AG04450 (cell line): ENCODE data around the gene VPS52. TPM values are rescaled to one million over a fixed set of nuclear protein-coding genes. Genes with fewer than 3 reads are reported as not detected.

Experiments used
- CTCF ChIA-PET: fragments of 300-600, 350-600 bp; formaldehyde crosslinking; extraction: SDS; loops from one replicate; lab custom pipeline; 2022; ENCODE audit warnings: antibody characterized with exemption, inconsistent platforms; lab: Charles Lee
- POLR2A ChIA-PET: fragments of 350-600 bp; formaldehyde crosslinking; extraction: SDS; loops from one replicate; lab custom pipeline; 2021; ENCODE audit warnings: antibody characterized with exemption, inconsistent platforms; lab: Yijun Ruan, JAX
- DNase-seq: peaks from one replicate; pipeline ENCODE4 v3.0.0-alpha.2; 2011; ENCODE audit warnings: low read depth, low spot score
- H3K27ac ChIP-seq: one replicate; pipeline ENCODE4 v1.5.1; 2012; ENCODE audit warnings: low read depth, low read length, control low read depth
- H3K27me3 ChIP-seq: one replicate; pipeline ENCODE4 v1.6.0; 2012; ENCODE audit warnings: low read length; ENCODE audit not compliant: control insufficient read depth, insufficient read depth
- H3K4me3 ChIP-seq: 2 replicates; pipeline ENCODE4 v1.5.1; 2011; ENCODE audit warnings: mild to moderate bottlenecking, low read depth, low read length, control low read depth
- H3K9me3 ChIP-seq: 2 replicates; pipeline ENCODE4 v1.5.1; 2012; ENCODE audit warnings: low read length; ENCODE audit not compliant: control insufficient read depth, insufficient read depth
- polyA plus RNA-seq: library from polyadenylated mRNA; depleted of rRNA; stranded (reverse); fragments of >200 nt; gene quantifications from 2 replicates; pipeline ENCODE4 v1.2.3, GENCODE V29; 2011
- TF ChIP-seq, protein P1 (sequence below): IDR thresholded peaks from 2 replicates; pipeline ENCODE4 v1.5.1; 2011; ENCODE audit warnings: low read depth, low read length, control low read depth, inconsistent platforms

The VPS52 gene
- polyA plus RNA-seq, 1 experiment: 58.0 TPM

DNA sequence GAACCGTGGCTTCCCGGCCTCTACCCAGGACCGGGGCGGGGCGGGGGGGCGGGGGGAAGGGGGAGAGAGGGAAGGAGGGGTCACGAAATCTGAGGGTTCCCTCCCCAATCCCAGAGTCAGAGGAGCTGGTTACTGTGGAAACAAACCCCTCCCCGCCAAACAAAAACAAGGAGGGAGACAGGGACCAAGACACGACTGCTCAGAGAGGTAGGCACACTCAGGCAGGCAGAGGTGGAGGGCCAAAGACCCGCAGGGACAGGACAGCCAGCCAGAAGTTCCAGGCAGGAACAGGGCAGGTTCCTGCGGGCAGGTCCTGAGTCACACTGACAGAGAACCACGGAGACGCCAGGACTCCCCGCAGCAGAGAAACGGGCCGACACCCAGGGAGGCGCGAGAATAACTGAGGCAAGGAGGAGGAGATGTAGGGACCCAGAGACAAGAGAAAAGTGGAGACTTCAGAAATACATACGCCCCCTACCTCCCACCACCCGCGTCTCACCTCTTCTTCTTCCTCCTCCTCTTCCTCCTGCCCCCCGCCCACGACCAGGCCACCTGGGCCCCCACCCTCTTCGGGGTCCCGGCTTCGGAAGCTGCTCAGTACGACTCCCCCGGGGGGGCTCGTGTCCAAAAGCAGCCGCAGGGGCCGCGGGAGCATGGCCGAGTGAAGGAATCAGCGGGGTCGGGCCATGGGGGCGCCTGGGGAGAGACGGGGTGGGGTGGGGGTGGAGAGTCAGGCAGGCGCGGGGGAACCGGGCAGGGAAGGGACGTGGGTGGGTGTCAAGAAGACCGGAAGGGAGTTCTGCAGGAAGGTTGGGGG is 26.5 kb upstream of the VPS52 start:
- ChIA-PET POLR2A (interaction anchor here (1.0 to 2.6 kb wide), 4 partner anchors 9 to 21 kb away, joined by 3 to 11 read pairs (median 8); partner anchors contain the start of genes PFDN6, WDR46 and ZBTB22), CTCF (interaction anchor here (1.4 to 1.7 kb wide), 2 partner anchors 14 to 50 kb away, joined by 3 to 14 read pairs; partner anchors contain the start of gene TAPBP)
- Histone ChIP-seq H3K9me3 (no peaks in the 10 kb centered on the region; the same call in 1 of the 2 replicates), H3K27me3 (no peaks in the 10 kb centered on the region), H3K27ac (peak overlapping the region; percentile 68), H3K4me3 (peak overlapping the region; percentile 91)
- DNase-seq: no peak
- TF ChIP-seq, protein P1, sequence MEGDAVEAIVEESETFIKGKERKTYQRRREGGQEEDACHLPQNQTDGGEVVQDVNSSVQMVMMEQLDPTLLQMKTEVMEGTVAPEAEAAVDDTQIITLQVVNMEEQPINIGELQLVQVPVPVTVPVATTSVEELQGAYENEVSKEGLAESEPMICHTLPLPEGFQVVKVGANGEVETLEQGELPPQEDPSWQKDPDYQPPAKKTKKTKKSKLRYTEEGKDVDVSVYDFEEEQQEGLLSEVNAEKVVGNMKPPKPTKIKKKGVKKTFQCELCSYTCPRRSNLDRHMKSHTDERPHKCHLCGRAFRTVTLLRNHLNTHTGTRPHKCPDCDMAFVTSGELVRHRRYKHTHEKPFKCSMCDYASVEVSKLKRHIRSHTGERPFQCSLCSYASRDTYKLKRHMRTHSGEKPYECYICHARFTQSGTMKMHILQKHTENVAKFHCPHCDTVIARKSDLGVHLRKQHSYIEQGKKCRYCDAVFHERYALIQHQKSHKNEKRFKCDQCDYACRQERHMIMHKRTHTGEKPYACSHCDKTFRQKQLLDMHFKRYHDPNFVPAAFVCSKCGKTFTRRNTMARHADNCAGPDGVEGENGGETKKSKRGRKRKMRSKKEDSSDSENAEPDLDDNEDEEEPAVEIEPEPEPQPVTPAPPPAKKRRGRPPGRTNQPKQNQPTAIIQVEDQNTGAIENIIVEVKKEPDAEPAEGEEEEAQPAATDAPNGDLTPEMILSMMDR: no peak

DNA sequence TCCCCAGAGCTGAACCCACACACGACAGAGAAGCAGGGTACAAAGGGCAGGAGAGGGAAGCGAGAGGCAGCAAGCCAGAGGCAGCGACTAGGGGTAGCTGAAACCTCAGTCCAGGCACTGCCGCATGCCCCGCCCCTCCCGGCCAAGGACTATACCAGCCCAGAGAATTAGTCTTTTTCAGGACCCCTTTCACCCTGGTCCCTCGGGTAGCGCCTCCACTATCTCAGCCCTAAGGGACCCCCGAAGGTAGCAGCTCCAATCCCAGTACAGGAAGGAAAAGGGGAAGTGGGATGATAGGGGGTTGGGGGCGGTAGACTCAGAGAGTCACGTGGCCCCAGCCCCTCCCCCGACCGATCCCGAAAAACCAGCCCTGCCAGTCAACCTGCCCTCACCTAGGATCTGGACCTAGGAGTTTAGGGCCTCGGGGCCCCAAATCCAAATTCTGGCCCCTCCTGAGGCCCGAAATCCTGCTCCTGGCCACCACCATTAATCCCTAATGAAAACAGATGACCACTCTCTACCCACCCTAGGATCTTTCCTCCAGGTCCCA is 25.8 kb upstream of the VPS52 start:
- H3K4me3 ChIP-seq: peak overlapping the region; percentile 91
- no peaks in the 10 kb centered on the region; the same call in 1 of the 2 replicates for H3K9me3 ChIP-seq
- ChIA-PET POLR2A (interaction anchor here (0.6 to 2.6 kb wide), 3 partner anchors 8 to 29 kb away, joined by 3 to 11 read pairs (median 5); partner anchors contain the start of genes PFDN6 and WDR46), CTCF (interaction anchor here (0.6 to 1.4 kb wide), 2 partner anchors 49 to 88 kb away, joined by 3 read pairs; no protein-coding TSS in a partner anchor)
- no peak overlapping the region for H3K27ac ChIP-seq
- no peak for DNase-seq
- TF ChIP-seq, protein P1: no peak
- no peaks in the 10 kb centered on the region for H3K27me3 ChIP-seq

GRCh38 chr6:33296797-33297405 is 25.2 kb upstream of the VPS52 start:
- TF ChIP-seq, protein P1: no peak
- Histone ChIP-seq H3K27me3 (no peaks in the 10 kb centered on the region), H3K4me3 (peak overlapping the region; percentile 91), H3K27ac (no peak overlapping the region), H3K9me3 (no peaks in the 10 kb centered on the region; the same call in 1 of the 2 replicates)
- ChIA-PET CTCF (interaction anchor here (0.6 to 1.4 kb wide), 2 partner anchors 48 to 89 kb away, joined by 3 read pairs; no protein-coding TSS in a partner anchor), POLR2A (interaction anchor here (0.6 to 1.0 kb wide), 2 partner anchors 19 to 29 kb away, joined by 3 to 5 read pairs; no protein-coding TSS in a partner anchor)
- DNase-seq: no peak

DNA sequence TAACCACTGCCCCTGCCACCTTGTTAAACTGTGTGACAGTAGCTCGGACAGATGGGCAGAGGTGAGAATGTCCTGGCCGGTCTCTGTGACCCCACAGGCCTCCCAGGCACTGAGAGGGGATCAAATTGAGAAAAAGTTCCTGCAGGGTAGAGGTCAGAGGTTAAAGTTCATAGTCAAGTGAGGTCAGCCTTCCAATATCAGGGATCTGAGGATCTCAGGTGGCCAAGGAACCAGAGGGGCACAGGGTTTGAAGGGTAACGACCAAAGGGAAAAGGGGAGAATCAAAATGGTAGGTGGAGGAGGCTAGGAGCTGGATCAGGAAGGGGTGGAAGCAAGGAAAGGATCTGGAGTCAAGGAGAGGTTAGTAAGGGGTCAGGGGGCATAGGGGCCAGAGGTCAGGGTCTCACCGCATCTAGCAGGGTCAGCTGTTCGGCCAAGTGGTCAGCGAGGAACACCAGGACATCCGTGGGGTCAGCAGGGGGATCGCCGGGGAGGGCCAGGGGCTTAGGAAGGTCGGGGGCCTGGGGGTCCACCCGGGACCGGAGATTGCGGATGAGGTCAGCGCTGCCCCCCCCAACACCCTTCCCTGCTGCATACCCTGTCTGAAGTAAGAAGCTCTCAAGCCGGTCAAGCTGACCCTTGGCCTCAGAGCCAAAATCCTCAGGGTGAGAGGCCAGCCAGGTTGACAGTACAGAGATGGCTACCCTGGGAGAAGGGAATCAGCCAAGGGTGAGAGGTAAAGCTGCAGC is 24.1 kb upstream of the VPS52 start:
- Histone ChIP-seq H3K27ac (no peak overlapping the region), H3K4me3 (no peak overlapping the region), H3K9me3 (no peaks in the 10 kb centered on the region; the same call in 1 of the 2 replicates), H3K27me3 (no peaks in the 10 kb centered on the region)
- POLR2A ChIA-PET: no interaction called here
- CTCF ChIA-PET: no interaction called here
- DNase-seq: no peak
- TF ChIP-seq, protein P1: no peak
